ENCODE data around the gene MYT1. TPM values are rescaled to one million over a fixed set of nuclear protein-coding genes. Genes with fewer than 3 reads are reported as not detected.

The MYT1 gene
- polyA plus RNA-seq, 1 donor from 2014 or later: not detected

DNA sequence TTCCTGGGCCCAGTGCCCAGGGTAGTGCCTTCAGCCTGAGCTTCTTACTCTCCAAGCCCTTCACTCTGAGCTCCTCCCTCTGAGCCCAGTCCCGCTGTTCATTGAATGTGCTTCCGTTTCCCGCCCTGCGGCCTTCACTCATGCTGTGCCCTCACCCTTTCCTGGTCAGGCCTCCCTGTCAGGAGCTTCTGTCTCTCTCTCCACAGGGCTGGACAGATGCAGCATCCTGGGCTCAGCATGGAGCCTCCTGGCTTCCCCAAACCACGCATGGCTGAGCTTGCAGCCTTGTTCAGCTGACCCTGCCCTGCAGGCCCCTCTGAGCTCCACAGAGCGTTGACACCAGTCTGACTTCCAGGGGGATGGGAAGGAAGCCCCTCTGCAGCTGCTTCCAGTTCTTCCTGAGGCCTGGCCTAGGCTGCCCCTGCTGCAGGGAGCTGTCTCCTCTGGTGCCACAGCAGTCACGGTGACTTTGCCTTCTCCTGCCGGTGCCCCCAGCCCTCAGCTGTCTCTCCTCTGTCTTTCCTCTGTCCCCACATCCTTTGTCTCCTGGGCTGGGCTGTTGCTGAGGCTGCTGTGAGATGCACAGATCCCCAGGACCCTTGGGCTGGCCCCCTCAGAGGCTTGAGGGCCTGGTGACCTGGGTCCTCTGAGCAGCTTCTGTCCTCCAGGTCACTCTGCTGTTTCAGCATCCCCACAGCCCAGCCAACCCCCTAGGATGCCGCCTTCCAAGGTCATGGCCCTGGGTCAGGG lies 7.9 kb upstream of the MYT1 start:
- Mint-ChIP-seq H3K9me3 (peaks cover 0 to 2% (median 0%) of the 10 kb centered on the region in 3 donors), H3K4me3 (peak overlapping the region in 1 of 4 donors; percentile 60), H3K36me3 (peaks cover 2% of the 10 kb centered on the region), H3K27me3 (peaks cover 15% of the 10 kb centered on the region), H3K4me1 (no peaks in the 10 kb centered on the region), H3K27ac (no peak overlapping the region)

DNA sequence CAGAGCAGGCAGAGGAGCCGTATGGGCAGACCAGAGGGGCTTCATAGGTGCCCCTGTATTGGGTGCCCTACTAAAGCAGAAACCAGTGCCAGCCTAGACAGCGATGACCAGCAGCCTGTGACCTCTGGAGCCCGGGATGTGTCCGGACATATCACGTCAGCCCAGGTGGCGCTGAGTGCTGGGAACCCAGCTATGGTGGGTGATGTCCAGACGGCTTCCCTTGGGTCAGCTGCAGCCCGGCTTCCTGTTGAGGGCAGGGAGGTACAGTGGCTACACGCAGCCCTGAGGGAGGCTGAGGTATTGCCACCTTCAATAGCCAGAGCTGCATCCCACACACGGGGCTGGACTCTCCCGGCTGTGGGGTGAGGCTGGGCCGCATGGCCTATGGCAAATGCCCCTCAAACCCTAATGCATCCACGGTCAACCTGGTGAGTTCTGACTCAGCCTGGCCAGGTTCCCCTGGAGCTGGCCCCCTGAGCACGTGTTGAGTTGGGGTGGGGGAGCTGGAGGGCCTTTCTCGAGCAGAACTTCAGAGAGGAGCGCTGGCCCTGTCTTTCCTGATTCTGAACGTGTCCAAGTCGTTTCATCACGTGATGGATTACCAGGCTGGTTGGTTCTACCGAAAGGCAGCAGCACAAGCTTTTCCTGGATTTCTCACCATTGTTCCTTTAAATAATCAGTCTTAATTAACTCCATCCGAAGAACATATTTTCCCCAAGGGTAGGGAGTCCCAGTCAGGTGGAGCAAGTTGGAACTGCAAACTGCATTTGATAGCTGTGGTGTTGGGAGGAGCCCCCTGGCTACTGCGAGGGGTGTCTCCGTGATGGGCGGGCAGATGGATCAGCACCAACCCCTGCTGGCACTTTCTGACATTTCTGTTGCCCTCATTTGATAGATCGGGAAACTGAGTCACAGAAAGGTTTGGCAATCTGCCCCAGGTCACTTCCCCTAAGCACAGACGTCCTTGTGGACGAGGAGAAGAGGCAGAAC lies 7.1 kb upstream of the MYT1 start:
- peaks cover 0 to 2% (median 0%) of the 10 kb centered on the region in 3 donors for H3K9me3 Mint-ChIP-seq
- H3K27me3 Mint-ChIP-seq: peaks cover 24% of the 10 kb centered on the region
- H3K4me1 Mint-ChIP-seq: peaks cover 0 to 1% (median 0%) of the 10 kb centered on the region in 3 donors
- H3K4me3 Mint-ChIP-seq: no peak overlapping the region
- H3K36me3 Mint-ChIP-seq: peaks cover 2% of the 10 kb centered on the region
- H3K27ac Mint-ChIP-seq: no peak overlapping the region

- Mint-ChIP-seq H3K36me3 (peaks cover 2% of the 10 kb centered on the region), H3K9me3 (peaks cover 0 to 2% (median 0%) of the 10 kb centered on the region in 3 donors), H3K27me3 (peaks cover 30% of the 10 kb centered on the region)
Measured at GRCh38 chr20:64157878-64158277, 6.4 kb upstream of the MYT1 start.

GRCh38 chr20:64158346-64159285 lies 5.6 kb upstream of the MYT1 start:
- Mint-ChIP-seq H3K27me3 (peaks cover 36% of the 10 kb centered on the region), H3K4me1 (peaks cover 0 to 1% (median 0%) of the 10 kb centered on the region in 3 donors), H3K9me3 (peaks cover 0 to 2% (median 0%) of the 10 kb centered on the region in 3 donors), H3K27ac (peak overlapping the region in 1 of 3 donors; percentile 53), H3K36me3 (peaks cover 2% of the 10 kb centered on the region), H3K4me3 (no peak overlapping the region)

More at GRCh38 chr20:64157878-64158277, 6.4 kb upstream of the MYT1 start:
- Mint-ChIP-seq H3K4me1 (peaks cover 0 to 1% (median 0%) of the 10 kb centered on the region in 3 donors), H3K27ac (no peak overlapping the region), H3K4me3 (no peak overlapping the region)

GRCh38 chr20:64159286-64159680 lies 5.0 kb upstream of the MYT1 start:
- Mint-ChIP-seq H3K27ac (peak overlapping the region in 1 of 3 donors; percentile 53), H3K36me3 (peaks cover 2% of the 10 kb centered on the region), H3K9me3 (peaks cover 0 to 1% (median 0%) of the 10 kb centered on the region in 3 donors), H3K4me3 (no peak overlapping the region), H3K27me3 (peaks cover 39% of the 10 kb centered on the region), H3K4me1 (peaks cover 0 to 1% (median 0%) of the 10 kb centered on the region in 3 donors)

DNA sequence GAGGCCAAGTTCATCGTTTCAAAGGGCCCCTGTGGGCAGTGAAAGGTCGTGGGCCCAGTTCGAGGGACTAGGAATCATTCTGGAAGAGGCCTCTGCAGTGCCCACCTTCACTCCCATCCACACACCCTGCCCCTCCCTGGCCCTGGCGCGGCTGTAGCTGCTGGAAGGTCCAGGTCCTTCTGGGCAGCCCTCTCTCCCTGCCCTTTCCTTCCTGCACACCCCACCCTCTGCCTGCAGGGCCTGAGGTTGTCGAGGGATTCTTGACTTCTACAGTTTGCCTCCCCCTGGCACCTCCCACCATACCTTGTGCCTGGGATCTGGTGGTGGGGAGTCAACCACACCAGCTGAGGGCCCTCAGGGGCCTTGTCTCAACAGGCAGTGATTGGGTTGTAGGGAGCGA lies 4.5 kb upstream of the MYT1 start:
- peaks cover 2% of the 10 kb centered on the region for H3K36me3 Mint-ChIP-seq
- H3K9me3 Mint-ChIP-seq: peaks cover 0 to 1% (median 0%) of the 10 kb centered on the region in 3 donors
- H3K27me3 Mint-ChIP-seq: peaks cover 39% of the 10 kb centered on the region
- H3K4me1 Mint-ChIP-seq: peaks cover 0 to 1% (median 0%) of the 10 kb centered on the region in 3 donors
- no peak overlapping the region for H3K27ac Mint-ChIP-seq
- no peak overlapping the region for H3K4me3 Mint-ChIP-seq

DNA sequence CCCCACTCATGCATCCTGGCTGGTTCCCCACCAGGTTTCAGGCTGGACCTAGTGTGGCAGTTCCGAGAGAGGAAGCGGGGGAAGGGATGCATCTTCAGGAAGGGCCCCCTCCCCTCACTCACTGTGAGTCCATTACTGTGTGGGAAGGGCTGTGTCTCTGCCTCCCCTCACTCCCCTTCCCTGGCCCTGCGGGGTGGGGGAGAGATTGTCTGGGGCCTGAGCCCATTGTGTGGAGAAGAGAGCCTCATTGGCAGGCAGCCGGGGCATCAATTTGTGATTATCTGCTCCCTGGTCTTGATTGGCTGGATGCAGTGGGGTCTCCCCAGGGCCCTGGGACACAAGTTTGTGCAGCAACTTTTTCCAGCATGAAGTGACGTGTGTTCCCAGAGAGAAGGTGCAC lies 4.1 kb upstream of the MYT1 start:
- Mint-ChIP-seq H3K9me3 (peaks cover 0 to 1% (median 0%) of the 10 kb centered on the region in 3 donors), H3K4me1 (peaks cover 0 to 1% (median 0%) of the 10 kb centered on the region in 3 donors), H3K4me3 (no peak overlapping the region), H3K27me3 (peaks cover 39% of the 10 kb centered on the region), H3K27ac (no peak overlapping the region), H3K36me3 (peaks cover 2% of the 10 kb centered on the region)

GRCh38 chr20:64160526-64161355 lies 3.5 kb upstream of the MYT1 start:
- H3K36me3 Mint-ChIP-seq: no peaks in the 10 kb centered on the region
- H3K4me3 Mint-ChIP-seq: no peak overlapping the region
- H3K27me3 Mint-ChIP-seq: peaks cover 44% of the 10 kb centered on the region
- H3K9me3 Mint-ChIP-seq: peaks cover 0 to 1% (median 0%) of the 10 kb centered on the region in 3 donors
- H3K27ac Mint-ChIP-seq: no peak overlapping the region
- H3K4me1 Mint-ChIP-seq: peaks cover 0 to 1% (median 0%) of the 10 kb centered on the region in 3 donors

- Mint-ChIP-seq H3K9me3 (peaks cover 0 to 1% (median 0%) of the 10 kb centered on the region in 3 donors), H3K27me3 (peaks cover 45% of the 10 kb centered on the region), H3K4me3 (peak overlapping the region in 1 of 4 donors; percentile 66), H3K27ac (peak overlapping the region in 1 of 3 donors; percentile 65), H3K36me3 (no peaks in the 10 kb centered on the region), H3K4me1 (peaks cover 0 to 1% (median 0%) of the 10 kb centered on the region in 3 donors)
Measured at GRCh38 chr20:64161356-64162238, 2.7 kb upstream of the MYT1 start.

- Mint-ChIP-seq H3K9me3 (peaks cover 0 to 1% (median 0%) of the 10 kb centered on the region in 3 donors), H3K27ac (peak overlapping the region in 1 of 3 donors; percentile 65), H3K27me3 (peaks cover 52% of the 10 kb centered on the region), H3K4me3 (no peak overlapping the region), H3K4me1 (peaks cover 0 to 1% (median 0%) of the 10 kb centered on the region in 3 donors), H3K36me3 (no peaks in the 10 kb centered on the region)
Measured at GRCh38 chr20:64162239-64162910, 1.9 kb upstream of the MYT1 start.

DNA sequence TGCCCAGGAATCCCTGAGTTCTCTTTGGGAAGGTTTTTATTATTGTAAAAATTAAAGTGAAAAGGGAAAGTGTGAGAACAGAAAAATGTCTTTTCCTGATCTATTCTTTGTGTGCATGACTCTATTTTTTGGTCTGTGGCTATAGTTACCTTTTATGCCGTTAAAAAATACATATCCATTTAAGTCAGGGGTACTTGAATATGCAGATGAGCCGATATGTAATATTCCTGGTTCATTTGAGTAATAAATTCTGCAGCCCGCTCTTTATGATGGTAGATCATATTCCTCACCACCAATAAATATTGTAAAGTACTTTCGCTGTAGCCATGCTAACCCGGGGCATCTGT lies 503 bp upstream of the MYT1 start:
- Mint-ChIP-seq H3K27ac (no peak overlapping the region), H3K9me3 (peaks cover 0 to 1% (median 0%) of the 10 kb centered on the region in 3 donors), H3K4me3 (no peak overlapping the region), H3K4me1 (peaks cover 0 to 1% (median 0%) of the 10 kb centered on the region in 3 donors), H3K36me3 (peaks cover 4% of the 10 kb centered on the region), H3K27me3 (peaks cover 62% of the 10 kb centered on the region)

- Mint-ChIP-seq H3K27ac (no peak overlapping the region), H3K36me3 (peaks cover 4% of the 10 kb centered on the region), H3K4me1 (peaks cover 0 to 7% (median 0%) of the 10 kb centered on the region in 3 donors), H3K4me3 (no peak overlapping the region), H3K9me3 (peaks cover 0 to 1% (median 0%) of the 10 kb centered on the region in 3 donors), H3K27me3 (peaks cover 52% of the 10 kb centered on the region)
Measured at GRCh38 chr20:64165866-64166600, 1.8 kb downstream of the MYT1 start.

All from IgD-negative memory B cell (primary cell).